HPDE6-E6E7 (cell line): ENCODE data around the gene FOXK2.
A peak's percentile ranks its signal among the peaks of the same experiment; 100 is the strongest.
"Not testable (repeated sequence)": the region's sequence is repeated elsewhere in the genome, so short reads cannot be mapped to it uniquely, and the experiment has no call there.

Source experiments
- DNase-seq: peaks from one replicate; pipeline ENCODE4 v3.0.0; 2011; ENCODE audit warnings: missing footprints; ENCODE audit errors: extremely low spot score

FOXK2 gene

GRCh38 chr17:82495844-82496528, 23.5 kb upstream of the FOXK2 start:
- peak; percentile 80 for DNase-seq

- DNase-seq, result peak; percentile 95
Observed at GRCh38 chr17:82496529-82497434, 22.8 kb upstream of the FOXK2 start.

- no peak for DNase-seq
Observed at GRCh38 chr17:82497483-82498405, 21.8 kb upstream of the FOXK2 start.

GRCh38 chr17:82502207-82502606, 17.3 kb upstream of the FOXK2 start:
- DNase-seq, result no peak

GRCh38 chr17:82503094-82503727, 16.3 kb upstream of the FOXK2 start:
- DNase-seq, result no peak

- DNase-seq, result no peak
Observed at GRCh38 chr17:82503728-82504308, 15.7 kb upstream of the FOXK2 start.

GRCh38 chr17:82505296-82505695, 14.2 kb upstream of the FOXK2 start:
- DNase-seq, result no peak

GRCh38 chr17:82506402-82506801, 13.1 kb upstream of the FOXK2 start:
- DNase-seq, result not testable (repeated sequence)

GRCh38 chr17:82507631-82508175, 11.8 kb upstream of the FOXK2 start:
- no peak for DNase-seq

- not testable (repeated sequence) for DNase-seq
Observed at GRCh38 chr17:82511642-82512041, 7.9 kb upstream of the FOXK2 start.

- not testable (repeated sequence) for DNase-seq
Observed at GRCh38 chr17:82513864-82514263, 5.7 kb upstream of the FOXK2 start.

- DNase-seq, result no peak
Observed at GRCh38 chr17:82517230-82517865, 2.2 kb upstream of the FOXK2 start.

GRCh38 chr17:82519971-82520903, 705 bp downstream of the FOXK2 start:
- DNase-seq, result no peak

GRCh38 chr17:82524540-82524939, 5.0 kb downstream of the FOXK2 start:
- no peak for DNase-seq

GRCh38 chr17:82525712-82526111, 6.2 kb downstream of the FOXK2 start:
- no peak for DNase-seq

GRCh38 chr17:82527898-82528297, 8.4 kb downstream of the FOXK2 start:
- DNase-seq, result no peak

GRCh38 chr17:82528484-82529265, 9.1 kb downstream of the FOXK2 start:
- peak; percentile 80 for DNase-seq

- no peak for DNase-seq
Observed at GRCh38 chr17:82529914-82530300, 10.4 kb downstream of the FOXK2 start.
